GM03348 (cell line): ENCODE measurements around the gene RTN4RL1.

Experiments used
- DNase-seq: peaks from one replicate; pipeline ENCODE4 v3.0.0; 2012; ENCODE audit warnings: low spot score

The RTN4RL1 gene

GRCh38 chr17:1975573-1975972 is 49.6 kb downstream of the RTN4RL1 start:
- no peak for DNase-seq

- DNase-seq = no peak
Observed at GRCh38 chr17:1972487-1973160, 52.5 kb downstream of the RTN4RL1 start.

- no peak for DNase-seq
Observed at GRCh38 chr17:1970843-1971384, 54.2 kb downstream of the RTN4RL1 start.

GRCh38 chr17:1969712-1970111 is 55.4 kb downstream of the RTN4RL1 start:
- DNase-seq = no peak

GRCh38 chr17:1967213-1967612 is 57.9 kb downstream of the RTN4RL1 start:
- no peak for DNase-seq

- DNase-seq = no peak
Observed at GRCh38 chr17:1966274-1967086, 58.7 kb downstream of the RTN4RL1 start.

- DNase-seq = peak; percentile 64
Observed at GRCh38 chr17:1965556-1966273, 59.4 kb downstream of the RTN4RL1 start.

DNA sequence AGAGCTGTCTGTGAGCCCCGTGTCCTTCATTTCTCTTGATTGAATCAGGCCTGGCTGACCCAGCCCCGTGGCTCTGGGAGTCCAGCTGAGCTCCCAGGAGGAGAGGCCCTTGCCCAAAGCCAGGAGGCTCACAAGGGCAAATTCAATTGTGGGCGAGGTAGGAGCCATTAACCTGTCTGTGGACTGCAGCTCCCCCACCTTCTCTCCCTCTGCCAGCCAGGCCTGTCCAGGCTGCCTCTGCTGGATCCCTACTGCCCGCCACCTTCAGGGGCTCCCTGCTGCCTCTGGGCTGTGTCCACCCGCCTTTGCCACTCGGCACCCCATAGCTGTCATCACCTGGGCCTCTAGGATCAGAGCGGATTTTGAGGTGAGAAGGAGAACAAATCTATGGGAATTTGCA is 61.9 kb downstream of the RTN4RL1 start:
- no peak for DNase-seq

GRCh38 chr17:1961189-1961588 is 63.9 kb downstream of the RTN4RL1 start:
- no peak for DNase-seq

- DNase-seq = no peak
Observed at GRCh38 chr17:1960545-1960912, 64.6 kb downstream of the RTN4RL1 start.

- no peak for DNase-seq
Observed at GRCh38 chr17:1959871-1960544, 65.1 kb downstream of the RTN4RL1 start.

DNA sequence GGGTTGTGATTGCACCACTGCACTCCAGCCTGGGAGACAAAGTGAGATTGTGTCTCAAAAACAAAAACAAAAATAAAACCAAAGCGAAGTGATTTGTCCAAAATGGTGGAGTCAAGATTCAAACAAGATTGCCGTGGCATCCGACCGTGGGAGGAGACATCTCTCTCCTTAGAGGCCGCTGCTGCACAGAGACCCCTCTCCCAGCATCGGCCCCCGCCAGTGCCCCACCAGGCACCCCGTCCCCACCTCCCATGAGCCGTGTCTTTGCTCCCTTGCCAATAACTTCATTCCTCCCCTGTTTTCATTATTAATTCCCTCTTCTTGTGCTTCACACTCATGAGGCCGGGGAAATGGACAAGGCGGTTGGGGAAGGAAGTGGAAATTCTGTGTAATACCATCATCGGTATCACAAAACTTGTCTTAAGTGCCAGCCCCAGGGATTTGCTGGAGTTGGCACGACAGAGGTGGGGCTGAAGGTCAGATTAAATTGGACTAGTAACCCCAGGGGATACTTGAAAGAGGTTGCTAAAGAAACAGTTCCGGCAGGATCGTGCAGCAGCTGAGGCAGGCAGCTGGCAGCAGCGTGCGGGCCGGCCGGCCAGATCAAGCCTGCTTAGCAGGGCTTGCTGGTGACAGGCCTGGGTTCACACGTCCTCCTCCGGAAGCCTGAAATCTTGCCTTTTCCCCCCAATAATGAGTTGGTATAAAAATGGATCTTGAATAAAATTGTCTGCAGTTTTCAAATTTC is 66.8 kb downstream of the RTN4RL1 start:
- no peak for DNase-seq

- no peak for DNase-seq
Observed at GRCh38 chr17:1957037-1957436, 68.1 kb downstream of the RTN4RL1 start.

GRCh38 chr17:1956134-1956533 is 69.0 kb downstream of the RTN4RL1 start:
- no peak for DNase-seq

GRCh38 chr17:1953831-1954230 is 71.3 kb downstream of the RTN4RL1 start:
- no peak for DNase-seq

DNA sequence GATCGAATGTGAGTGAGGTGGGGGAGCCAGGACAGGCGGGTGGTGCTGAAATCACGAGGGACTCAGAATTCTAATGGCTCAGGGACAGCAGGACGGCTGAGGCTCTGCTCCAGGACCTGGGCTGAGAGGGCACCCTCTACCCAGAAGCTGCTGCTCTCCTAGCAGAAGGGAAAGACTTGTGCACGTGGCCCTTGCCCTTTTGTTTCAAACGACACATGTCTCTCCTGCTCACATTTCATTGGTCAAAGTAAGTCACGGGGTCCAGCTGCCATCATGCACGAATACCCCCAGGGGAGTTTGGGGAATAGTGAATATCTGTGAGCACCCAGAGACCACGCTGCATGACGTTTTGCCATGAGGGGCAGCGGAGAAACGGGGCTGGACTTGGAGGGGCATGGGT is 73.2 kb downstream of the RTN4RL1 start:
- no peak for DNase-seq

DNA sequence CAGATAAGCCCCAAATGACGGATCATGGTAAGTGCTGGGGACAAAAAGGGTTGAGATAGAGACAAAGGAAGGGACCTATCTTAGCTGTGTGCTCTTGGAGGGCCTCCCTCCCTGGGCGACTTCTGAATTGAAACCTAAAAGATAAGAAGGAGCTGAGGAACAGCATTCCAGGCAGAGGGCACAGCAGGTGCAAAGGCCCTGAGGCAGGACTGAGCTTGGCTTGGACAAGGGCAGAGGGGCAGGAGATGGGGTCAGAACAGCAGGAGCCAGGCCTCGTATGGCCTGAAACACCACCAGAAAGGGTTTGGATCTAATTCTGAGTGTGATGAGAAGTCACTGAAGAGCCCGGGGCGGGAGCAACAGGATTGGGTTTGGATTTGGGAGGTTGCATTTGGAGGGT is 75.4 kb downstream of the RTN4RL1 start:
- no peak for DNase-seq

- no peak for DNase-seq
Observed at GRCh38 chr17:1948517-1948825, 76.7 kb downstream of the RTN4RL1 start.

DNA sequence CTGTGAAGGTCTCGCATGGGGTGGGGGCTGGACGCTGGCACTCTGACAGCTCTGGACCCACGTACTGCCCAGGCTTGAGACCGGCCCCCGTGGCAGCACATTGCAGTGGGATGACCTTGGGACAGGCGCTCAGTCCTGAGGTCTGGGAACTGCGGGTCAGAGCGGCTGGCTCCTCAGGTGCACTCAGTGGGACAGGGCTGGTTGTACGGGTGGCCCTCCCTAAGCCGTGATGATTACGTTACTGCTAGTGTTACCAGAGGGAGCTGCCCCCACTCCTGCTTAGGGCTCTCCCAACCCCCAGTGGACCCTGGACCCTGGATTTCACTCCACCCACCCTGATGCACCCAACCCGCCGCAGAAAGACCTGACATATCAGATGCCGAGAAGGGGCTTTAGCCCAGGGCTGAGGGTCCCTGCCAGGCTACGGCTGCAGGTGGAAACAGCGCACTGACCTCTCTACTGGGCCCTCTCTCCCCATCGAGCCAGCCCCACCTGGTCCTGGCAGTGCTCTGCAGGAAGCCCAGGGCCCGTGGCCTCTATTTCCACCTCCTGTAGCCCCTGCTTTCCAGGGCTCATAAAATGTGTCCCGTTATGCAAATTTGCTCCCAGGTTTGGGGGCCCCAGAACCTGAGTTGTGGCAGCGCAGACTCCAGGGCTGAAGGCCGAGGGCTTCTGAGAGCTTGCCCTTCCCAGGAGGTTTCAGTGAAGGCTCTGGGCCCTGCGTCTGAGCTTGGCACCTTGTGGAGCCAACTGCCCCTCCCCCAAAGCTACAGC is 77.2 kb downstream of the RTN4RL1 start:
- DNase-seq = no peak

DNA sequence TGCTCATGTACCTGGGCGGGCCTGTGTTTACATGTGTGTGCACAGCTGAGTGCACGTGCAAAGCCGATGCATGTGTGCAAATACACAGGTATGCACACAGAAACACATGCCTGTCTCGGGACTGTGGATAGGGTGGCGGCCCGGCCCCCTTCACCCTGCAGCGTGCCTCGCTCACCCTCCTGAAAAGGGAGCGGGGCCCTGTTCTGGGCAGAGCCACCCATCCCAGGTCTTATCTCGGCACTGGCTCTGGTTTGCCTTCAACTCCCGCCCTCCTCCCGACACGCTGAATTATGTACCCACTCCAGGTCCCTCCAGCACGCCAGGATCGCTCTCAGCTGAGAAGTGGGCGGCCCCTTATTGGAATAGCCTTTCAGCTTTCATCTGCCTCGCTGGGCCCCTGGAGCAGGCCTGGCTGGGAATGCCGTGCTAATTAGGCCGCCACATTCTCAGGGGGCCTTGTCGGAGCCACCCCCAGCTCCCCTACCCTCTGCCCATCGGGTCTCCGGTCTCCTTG is 77.8 kb downstream of the RTN4RL1 start:
- no peak for DNase-seq
